Kidney glomerular epithelial cell (primary cell): ENCODE measurements around the gene UBTD2.
A peak's percentile ranks its signal among the peaks of the same experiment; 100 is the strongest.
"Not testable (repeated sequence)": the region's sequence is repeated elsewhere in the genome, so short reads cannot be mapped to it uniquely, and the experiment has no call there.

Source experiments
- DNase-seq: peaks from one replicate; lab custom pipeline; 2025; lab: John Stamatoyannopoulos, UW

UBTD2 gene

GRCh38 chr5:172293054-172293744, 9.6 kb upstream of the UBTD2 start:
- peak; percentile 82 for DNase-seq

- not testable (repeated sequence) for DNase-seq
Measured at GRCh38 chr5:172291837-172292236, 8.3 kb upstream of the UBTD2 start.

- no peak for DNase-seq
Measured at GRCh38 chr5:172288465-172288864, 4.9 kb upstream of the UBTD2 start.

GRCh38 chr5:172287140-172287539, 3.6 kb upstream of the UBTD2 start:
- DNase-seq, result not testable (repeated sequence)

GRCh38 chr5:172285226-172286143, 1.9 kb upstream of the UBTD2 start:
- DNase-seq, result no peak

GRCh38 chr5:172284611-172284980, 1.0 kb upstream of the UBTD2 start:
- DNase-seq, result no peak

GRCh38 chr5:172283862-172284610, 472 bp upstream of the UBTD2 start:
- DNase-seq, result peak; percentile 76

GRCh38 chr5:172282272-172283019, 1.1 kb downstream of the UBTD2 start:
- DNase-seq, result no peak

GRCh38 chr5:172281346-172281745, 2.2 kb downstream of the UBTD2 start:
- no peak for DNase-seq

- DNase-seq, result no peak
Measured at GRCh38 chr5:172280929-172281328, 2.6 kb downstream of the UBTD2 start.

GRCh38 chr5:172280317-172280716, 3.2 kb downstream of the UBTD2 start:
- DNase-seq, result no peak

- DNase-seq, result no peak
Measured at GRCh38 chr5:172278356-172278755, 5.2 kb downstream of the UBTD2 start.

GRCh38 chr5:172276214-172276613, 7.3 kb downstream of the UBTD2 start:
- no peak for DNase-seq

GRCh38 chr5:172274951-172275753, 8.4 kb downstream of the UBTD2 start:
- peak; percentile 25 for DNase-seq

- DNase-seq, result no peak
Measured at GRCh38 chr5:172267943-172268342, 15.6 kb downstream of the UBTD2 start.

GRCh38 chr5:172266676-172267092, 16.9 kb downstream of the UBTD2 start:
- DNase-seq, result no peak

GRCh38 chr5:172266071-172266675, 17.4 kb downstream of the UBTD2 start:
- DNase-seq, result no peak

GRCh38 chr5:172264815-172265395, 18.7 kb downstream of the UBTD2 start:
- no peak for DNase-seq

- DNase-seq, result no peak
Measured at GRCh38 chr5:172255444-172255843, 28.1 kb downstream of the UBTD2 start.

- no peak for DNase-seq
Measured at GRCh38 chr5:172252501-172252900, 31.1 kb downstream of the UBTD2 start.
